HG03442 (cell line): ENCODE measurements around the gene RHEBL1.
"Not testable (repeated sequence)": the region's sequence is repeated elsewhere in the genome, so short reads cannot be mapped to it uniquely, and the experiment has no call there.

Experiments used
- ATAC-seq: cut with Tn5 transposase; IDR thresholded peaks from one replicate; pipeline ENCODE4 v1.9.1; 2021; ENCODE audit warnings: mild to moderate bottlenecking, moderate library complexity; ENCODE audit not compliant: unreplicated experiment

RHEBL1 gene

GRCh38 chr12:49089821-49090773 lies 20.3 kb upstream of the RHEBL1 start:
- no peak for ATAC-seq

DNA sequence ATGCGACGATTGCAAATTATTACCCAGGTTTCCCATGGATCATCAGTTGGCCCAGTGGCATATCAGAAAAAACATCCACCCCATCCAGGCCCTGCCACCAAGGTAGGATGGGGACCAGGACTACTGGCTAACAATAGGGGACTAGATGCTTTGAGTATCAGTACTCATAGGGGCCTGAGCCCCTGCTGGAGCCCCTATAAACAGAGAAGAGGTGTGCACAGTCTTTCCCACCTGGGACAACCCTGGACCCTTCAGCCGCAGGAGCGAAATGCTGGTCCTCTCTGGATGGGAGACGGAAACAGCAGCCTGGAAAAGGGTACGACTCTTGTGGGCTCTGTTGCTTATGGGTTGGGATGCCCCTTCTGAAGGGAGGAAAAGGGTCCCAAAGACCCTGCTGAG lies 19.2 kb upstream of the RHEBL1 start:
- no peak for ATAC-seq

DNA sequence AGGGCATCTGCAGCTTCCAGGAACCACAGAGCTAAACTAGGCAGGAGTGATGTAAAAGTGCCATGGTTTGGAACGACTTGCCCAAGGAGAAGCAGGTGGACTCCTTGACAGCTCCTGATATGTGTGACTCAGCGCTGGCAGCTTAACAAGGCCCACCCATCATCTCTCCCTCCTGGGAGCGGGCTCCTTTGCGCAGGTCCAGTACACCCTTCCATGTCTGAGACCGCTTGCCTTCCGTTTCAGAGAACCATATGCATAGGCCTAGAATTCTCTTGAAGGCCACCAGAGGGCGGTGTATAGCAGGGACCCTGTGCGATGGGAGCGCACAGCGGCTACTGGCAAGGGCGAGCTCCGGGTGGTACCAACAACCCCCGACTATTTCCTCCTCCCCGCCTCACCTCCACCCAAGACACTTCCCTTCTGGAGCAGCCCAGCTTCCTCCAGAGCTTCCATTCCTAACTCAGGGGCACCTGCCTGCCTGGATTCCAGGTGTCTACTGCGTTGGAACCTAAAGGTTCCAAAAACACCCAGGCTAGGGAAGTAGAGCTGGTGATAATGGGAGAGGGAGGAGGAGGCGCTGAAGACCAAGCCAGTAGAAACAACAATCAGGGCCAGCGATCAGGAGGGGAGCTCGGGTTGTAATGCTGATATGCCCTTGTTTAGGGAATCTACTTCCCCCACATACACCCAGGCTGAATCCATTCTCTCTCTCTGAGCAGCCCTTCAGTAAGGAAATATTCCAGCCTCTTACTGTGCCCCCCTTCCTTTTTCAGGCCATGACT lies 18.6 kb upstream of the RHEBL1 start:
- peak; percentile 86 for ATAC-seq

- ATAC-seq = no peak
Measured at GRCh38 chr12:49086116-49086515, 16.3 kb upstream of the RHEBL1 start.

DNA sequence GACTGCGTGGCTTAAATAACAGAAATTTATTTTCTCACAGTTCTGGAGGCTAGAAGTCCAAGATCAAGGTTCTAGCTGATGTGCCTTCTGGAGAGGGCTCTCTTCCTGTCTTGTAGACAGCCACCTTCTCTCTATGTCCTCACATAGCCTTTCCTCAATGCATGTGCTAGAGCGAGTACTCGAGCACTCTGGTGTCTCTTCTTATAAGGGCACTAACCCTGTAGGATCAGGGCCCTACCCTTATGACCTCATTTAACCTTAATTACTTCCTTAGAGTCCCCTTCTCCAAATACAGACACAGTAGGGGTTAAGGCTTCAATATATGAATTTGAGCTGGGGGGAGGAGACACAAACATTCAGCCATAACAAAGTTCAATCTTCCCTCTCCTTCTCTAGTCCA lies 14.7 kb upstream of the RHEBL1 start:
- no peak for ATAC-seq

GRCh38 chr12:49079793-49080192 lies 10.0 kb upstream of the RHEBL1 start:
- ATAC-seq = no peak

GRCh38 chr12:49070971-49071370 lies 1.2 kb upstream of the RHEBL1 start:
- no peak for ATAC-seq

DNA sequence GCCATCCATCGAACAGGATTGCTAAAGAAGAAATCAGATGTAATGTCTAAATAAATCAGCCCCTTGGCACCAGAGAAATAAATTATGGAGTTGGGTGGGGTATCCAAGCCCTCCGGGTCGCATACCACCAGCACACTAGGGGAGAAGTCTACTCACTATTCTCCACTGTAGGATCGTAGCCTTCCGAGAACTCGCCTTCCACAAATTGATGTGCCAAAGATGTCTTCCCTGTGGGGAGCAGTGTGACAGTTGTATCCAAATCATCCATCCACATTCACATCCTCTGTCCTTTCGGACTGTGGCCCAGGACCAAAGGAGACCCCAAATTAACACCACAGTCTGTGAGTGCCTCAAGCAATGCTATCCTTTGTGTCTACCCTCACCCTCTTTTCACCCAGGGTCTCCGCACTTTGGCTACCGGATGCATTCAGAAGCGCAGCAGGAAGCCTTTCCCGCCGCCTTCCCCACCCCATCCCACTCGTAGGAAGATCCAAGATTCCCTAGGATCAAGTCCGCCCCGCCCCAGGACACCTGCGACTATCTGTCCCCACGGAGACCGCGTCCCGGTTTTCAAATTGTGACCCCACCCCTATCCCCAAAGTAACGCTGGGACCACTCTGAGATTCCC lies 786 bp downstream of the RHEBL1 start:
- ATAC-seq = no peak

- no peak for ATAC-seq
Measured at GRCh38 chr12:49066120-49066519, 3.7 kb downstream of the RHEBL1 start.

DNA sequence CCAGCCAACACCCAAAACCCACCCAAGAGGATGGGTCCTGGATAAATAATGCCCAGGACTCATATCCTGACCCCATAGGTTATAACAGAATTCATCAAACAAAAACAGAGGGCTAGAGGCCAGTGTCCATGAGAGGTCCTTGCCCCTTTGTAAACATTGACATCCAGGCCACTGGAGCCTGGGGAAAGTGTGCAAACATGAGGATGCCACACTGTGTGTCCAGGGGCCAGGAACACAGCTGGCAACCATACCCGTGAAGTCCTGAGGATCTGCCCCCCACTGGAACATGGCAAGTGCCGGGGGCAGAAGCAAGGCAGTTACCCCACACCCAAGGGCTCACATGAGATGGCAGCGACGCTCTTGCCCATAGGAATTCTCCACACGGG lies 5.0 kb downstream of the RHEBL1 start:
- no peak for ATAC-seq

GRCh38 chr12:49061916-49062315 lies 7.9 kb downstream of the RHEBL1 start:
- not testable (repeated sequence) for ATAC-seq

GRCh38 chr12:49061157-49061650 lies 8.6 kb downstream of the RHEBL1 start:
- no peak for ATAC-seq

DNA sequence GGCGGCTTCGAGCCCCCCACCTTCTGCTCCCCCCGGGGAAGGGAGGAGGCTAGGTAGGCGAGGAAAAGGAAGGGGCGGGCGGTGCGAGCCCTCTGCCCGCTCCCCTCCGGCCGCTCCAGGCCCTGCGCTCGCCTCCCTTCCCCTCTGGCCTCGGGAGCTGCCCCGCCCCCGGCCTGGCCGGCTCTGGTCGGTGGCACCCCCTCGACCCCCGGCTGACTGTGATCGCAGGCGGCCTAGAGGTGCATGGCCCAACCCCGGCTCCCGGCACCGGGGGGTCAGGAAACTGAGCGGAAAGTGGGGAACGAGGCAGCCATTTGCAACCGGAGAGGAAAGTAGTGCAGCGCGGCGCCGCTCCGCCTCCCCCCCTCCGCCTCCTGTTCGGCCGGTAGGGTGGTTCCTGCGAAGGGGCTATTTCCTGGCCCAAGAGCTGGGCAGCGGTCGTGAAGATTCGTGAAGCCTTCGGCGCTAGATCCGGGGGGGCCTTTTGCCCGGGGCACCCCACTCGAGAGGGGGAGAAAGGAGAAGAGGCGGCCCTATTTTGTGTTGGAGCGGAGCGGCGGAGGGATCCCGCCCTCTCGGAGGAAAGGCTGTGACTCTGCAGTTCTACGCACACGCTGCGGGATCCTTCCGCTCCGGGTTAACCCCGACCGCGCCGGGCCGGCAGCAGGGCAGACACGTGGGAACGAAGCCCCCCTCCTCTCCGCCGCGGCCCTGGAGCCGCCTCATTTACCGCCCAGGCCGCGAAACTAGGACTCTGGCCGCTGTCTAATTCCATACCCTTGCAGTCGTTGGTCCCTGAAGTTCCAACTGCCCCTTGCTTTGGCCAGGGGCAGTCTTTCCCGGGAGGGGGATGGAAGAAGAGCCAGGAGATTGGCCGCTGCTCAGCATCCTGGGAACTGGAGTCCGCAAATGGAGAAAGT lies 9.3 kb downstream of the RHEBL1 start, which contains the start of gene KMT2D:
Gene KMT2D (minus strand): TSS at position 558 of the 920 bp plus-strand sequence. CDS start 5,470 bp downstream, outside the sequence.
- ATAC-seq = peak; percentile 46

DNA sequence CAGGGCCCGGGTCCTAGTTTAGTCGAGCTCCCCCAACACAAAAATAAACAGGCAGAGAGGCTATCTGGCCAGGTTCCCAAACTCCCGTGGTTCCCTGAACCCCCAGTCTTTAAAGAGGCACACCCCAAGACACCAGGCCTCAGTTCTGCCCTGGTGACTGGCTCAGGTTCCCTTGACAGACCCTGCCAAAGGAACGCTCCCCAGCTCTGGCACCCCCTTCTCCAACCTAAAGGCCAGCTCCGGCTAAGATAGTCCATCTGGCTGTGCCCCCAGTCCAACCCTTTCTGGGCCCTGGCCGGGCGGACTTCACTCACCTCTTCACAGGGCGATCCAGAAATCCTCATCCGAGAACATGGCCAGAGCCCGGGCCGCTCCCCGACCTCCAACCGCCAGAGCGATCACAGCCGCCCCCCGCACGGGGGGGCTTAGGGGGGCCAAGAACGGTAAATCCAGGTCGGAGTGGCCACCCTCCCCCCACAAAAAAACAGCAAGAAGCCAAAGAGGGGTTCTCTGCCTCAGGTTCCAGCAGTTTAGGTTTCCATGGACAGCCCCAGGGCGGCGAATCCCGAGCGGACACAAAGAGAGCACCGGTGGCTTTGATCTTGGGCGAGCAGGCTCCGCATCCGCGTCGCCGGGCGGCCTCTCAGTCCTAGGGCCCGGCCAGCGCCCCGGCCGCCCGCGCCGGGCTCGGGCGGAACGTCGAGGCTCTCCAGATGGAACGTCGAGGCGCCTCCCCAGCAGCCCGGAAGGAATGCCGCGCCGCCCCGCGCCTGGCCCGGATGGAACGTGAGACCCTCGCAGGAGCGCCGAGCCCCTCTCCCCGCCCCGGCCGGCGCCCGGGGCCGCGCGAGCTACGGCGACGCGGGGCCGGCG lies 10.2 kb downstream of the RHEBL1 start:
- peak; percentile 18 for ATAC-seq

GRCh38 chr12:49059045-49059298 lies 10.8 kb downstream of the RHEBL1 start:
- ATAC-seq = no peak

- ATAC-seq = no peak
Measured at GRCh38 chr12:49058366-49059044, 11.3 kb downstream of the RHEBL1 start.

GRCh38 chr12:49057888-49058287 lies 11.9 kb downstream of the RHEBL1 start:
- ATAC-seq = no peak

DNA sequence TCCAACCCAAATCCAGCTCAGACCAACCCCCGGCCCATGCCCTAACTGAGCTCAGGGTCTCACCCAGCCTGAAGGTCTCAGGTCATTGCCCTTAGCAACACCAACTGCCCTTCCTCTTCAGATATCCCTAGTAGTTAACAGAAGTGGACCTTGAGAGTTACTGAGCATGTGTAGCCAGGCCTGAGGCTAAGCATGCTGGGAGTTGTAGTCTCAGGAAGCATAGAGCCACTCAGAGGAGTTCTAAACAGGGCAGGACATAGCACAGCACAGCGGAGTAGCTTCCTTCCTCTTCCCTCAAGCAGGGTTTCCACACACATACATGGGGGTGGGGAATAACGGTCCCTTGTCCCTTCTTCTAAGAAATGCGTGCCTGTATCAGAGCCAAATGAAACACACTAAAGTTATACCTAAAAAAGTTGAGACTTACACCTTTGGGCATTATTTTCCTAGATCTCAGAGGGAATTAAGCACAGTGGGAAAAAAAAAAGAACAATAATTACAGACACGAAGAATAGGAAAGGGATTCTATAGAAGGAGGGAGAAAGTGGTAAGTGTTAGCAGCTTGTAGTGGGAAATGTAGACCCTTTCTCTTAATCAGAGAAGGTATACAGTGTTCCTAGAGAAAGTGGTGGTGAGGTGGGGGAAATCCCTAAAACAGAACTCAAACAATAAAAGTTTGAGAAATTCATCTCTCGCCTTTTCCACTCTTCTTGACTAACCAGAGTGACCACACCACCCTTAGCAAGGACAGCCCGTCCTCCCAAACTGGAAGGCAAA lies 13.6 kb downstream of the RHEBL1 start:
- peak; percentile 59 for ATAC-seq
